PFSK-1 (cell line): Measurements from ENCODE around the gene AKAP8L.

Experiments
- FOXP2 ChIP-seq: optimal IDR thresholded peaks from 2 replicates; pipeline ENCODE3; 2011; ENCODE audit warnings: borderline replicate concordance, control low read depth, inconsistent platforms; ENCODE audit not compliant: insufficient read depth; ENCODE audit errors: extremely low read length, extremely low read depth
- POLR2AphosphoS5 ChIP-seq: IDR thresholded peaks from 2 replicates; pipeline ENCODE4 v1.6.1; 2012; ENCODE audit warnings: low read depth, mild to moderate bottlenecking, control low read depth, low read length, moderate library complexity
- REST ChIP-seq, 2 experiments: IDR thresholded peaks; 2 replicates each; pipeline versions ENCODE4 v1.6.1 to v1.8.0; 2011 to 2012; ENCODE audit warnings: low read depth in 2 of 2, low read length in 2 of 2, control low read depth in 1 of 2, inconsistent platforms in 1 of 2, mild to moderate bottlenecking in 1 of 2, moderate library complexity in 1 of 2; ENCODE audit not compliant: insufficient read depth in 1 of 2
- SIN3A ChIP-seq: IDR thresholded peaks from 2 replicates; pipeline ENCODE4 v1.6.1; 2012; ENCODE audit warnings: mild to moderate bottlenecking, low read length, moderate library complexity, borderline replicate concordance; ENCODE audit not compliant: insufficient read depth
- TAF1 ChIP-seq: IDR thresholded peaks from 2 replicates; pipeline ENCODE4 v1.6.1; 2012; ENCODE audit warnings: low read length, control low read depth, borderline replicate concordance; ENCODE audit not compliant: insufficient read depth

AKAP8L gene

GRCh38 chr19:15456441-15456840 lies 37.7 kb upstream of the AKAP8L start:
- TF ChIP-seq POLR2AphosphoS5, result no peak
- TF ChIP-seq TAF1, result no peak
- TF ChIP-seq SIN3A, result no peak
- no peak for TF ChIP-seq FOXP2
- TF ChIP-seq REST (IDR thresholded peaks at IDR 0.05; ENCODE audit: insufficient read depth in 1 of 2, low read depth in 2 of 2, low read length in 2 of 2), result no peak

- TF ChIP-seq FOXP2 (no peak), POLR2AphosphoS5 (no peak), REST (IDR thresholded peaks at IDR 0.05; ENCODE audit: insufficient read depth in 1 of 2, low read depth in 2 of 2, low read length in 2 of 2) (no peak), SIN3A (no peak), TAF1 (no peak)
Observed at GRCh38 chr19:15455996-15456395, 37.2 kb upstream of the AKAP8L start.

GRCh38 chr19:15453906-15454860 lies 35.4 kb upstream of the AKAP8L start:
- TF ChIP-seq TAF1 (no peak), SIN3A (no peak), POLR2AphosphoS5 (no peak), REST (IDR thresholded peaks at IDR 0.05; ENCODE audit: insufficient read depth in 1 of 2, low read depth in 2 of 2, low read length in 2 of 2) (no peak), FOXP2 (no peak)

GRCh38 chr19:15453091-15453578 lies 34.3 kb upstream of the AKAP8L start:
- TF ChIP-seq FOXP2 (no peak), REST (IDR thresholded peaks at IDR 0.05; ENCODE audit: insufficient read depth in 1 of 2, low read depth in 2 of 2, low read length in 2 of 2) (no peak), POLR2AphosphoS5 (no peak), TAF1 (no peak), SIN3A (no peak)
